ENCODE results near the gene MEF2C.

GRCh38 chr5:88671106-88671504, 211.9 kb downstream of the MEF2C start:
- TF ChIP-seq CTCF (optimal IDR thresholded peaks at IDR 0.05 in 1 of 3, IDR thresholded peaks at IDR 0.05 in 1 of 3, conservative IDR thresholded peaks at IDR 0.05 in 1 of 3; ENCODE audit: extremely low read depth in 1 of 3, insufficient read depth in 2 of 3, low read length in 3 of 3) (no peak), EZH2 (IDR thresholded peaks at IDR 0.05; ENCODE audit: low read length) (no peak)

Measured in keratinocyte (primary cell).